ENCODE data around the gene C4orf50. TPM values are rescaled to one million over a fixed set of nuclear protein-coding genes. Genes with fewer than 3 reads are reported as not detected.

Gene C4orf50
- total RNA-seq, 4 donors from 2014 or later = not detected

DNA sequence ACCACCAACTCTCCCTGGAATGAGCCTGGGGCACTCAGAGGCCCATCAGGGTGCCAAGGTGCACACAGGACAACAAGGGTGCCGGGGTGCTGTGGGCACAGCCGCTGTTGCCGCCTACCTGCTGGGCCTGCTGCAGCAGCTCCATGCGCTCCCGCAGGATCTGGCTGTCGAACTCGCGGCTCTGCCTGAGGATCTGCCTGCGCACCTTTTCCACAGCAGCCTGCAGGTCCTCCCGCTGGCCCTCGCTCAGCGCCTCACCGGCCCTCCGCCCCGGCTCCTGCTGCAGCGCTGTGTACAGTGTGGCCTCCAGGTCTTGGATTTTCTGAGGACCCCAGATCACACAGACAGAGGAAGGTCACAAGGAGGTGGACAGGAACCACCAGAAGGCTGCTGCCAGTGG is 17.6 kb upstream of the C4orf50 start:
- no peak for DNase-seq (ENCODE audit: low spot score in 2 of 2)
- no peak for TF ChIP-seq POLR2A (IDR thresholded peaks at IDR 0.05)
- no peak for TF ChIP-seq CTCF (IDR thresholded peaks at IDR 0.05)
- no peak for TF ChIP-seq POLR2AphosphoS5 (IDR thresholded peaks at IDR 0.05)
- no peak for TF ChIP-seq EP300 (IDR thresholded peaks at IDR 0.05)
- Histone ChIP-seq H3K4me1 (no peaks in the 10 kb centered on the region), H3K27me3 (peaks cover 15% of the 10 kb centered on the region), H3K9me3 (no peaks in the 10 kb centered on the region), H3K36me3 (no peaks in the 10 kb centered on the region), H3K27ac (no peak overlapping the region), H3K4me3 (no peak overlapping the region)
- 91% methylated on average over 15 of the region's 16 CpGs for WGBS

- Histone ChIP-seq H3K36me3 (no peaks in the 10 kb centered on the region), H3K4me3 (no peak overlapping the region), H3K9me3 (no peaks in the 10 kb centered on the region), H3K27ac (no peak overlapping the region), H3K27me3 (peaks cover 11% of the 10 kb centered on the region), H3K4me1 (no peaks in the 10 kb centered on the region)
- no peak for TF ChIP-seq POLR2A (IDR thresholded peaks at IDR 0.05)
- no peak for TF ChIP-seq POLR2AphosphoS5 (IDR thresholded peaks at IDR 0.05)
- TF ChIP-seq EP300 (IDR thresholded peaks at IDR 0.05) = no peak
- no peak for TF ChIP-seq CTCF (IDR thresholded peaks at IDR 0.05)
- DNase-seq (ENCODE audit: low spot score in 2 of 2) = no peak
- WGBS = 69% methylated on average over 4 of the region's 4 CpGs
These were observed 15.2 kb upstream of the C4orf50 start for GRCh38 chr4:6033381-6033780.

- H3K27ac ChIP-seq = no peak overlapping the region
- TF ChIP-seq EP300 (IDR thresholded peaks at IDR 0.05) (no peak), POLR2A (IDR thresholded peaks at IDR 0.05) (no peak), POLR2AphosphoS5 (IDR thresholded peaks at IDR 0.05) (no peak), CTCF (IDR thresholded peaks at IDR 0.05) (no peak)
- no peak for DNase-seq (ENCODE audit: low spot score in 2 of 2)
- H3K36me3 ChIP-seq = no peaks in the 10 kb centered on the region
- peaks cover 8% of the 10 kb centered on the region for H3K27me3 ChIP-seq
- H3K9me3 ChIP-seq = no peaks in the 10 kb centered on the region
- WGBS = 75% methylated on average over 11 of the region's 11 CpGs
- peaks cover 3% of the 10 kb centered on the region for H3K4me1 ChIP-seq
- no peak overlapping the region for H3K4me3 ChIP-seq
These were observed 14.3 kb upstream of the C4orf50 start for GRCh38 chr4:6032249-6033244.

DNA sequence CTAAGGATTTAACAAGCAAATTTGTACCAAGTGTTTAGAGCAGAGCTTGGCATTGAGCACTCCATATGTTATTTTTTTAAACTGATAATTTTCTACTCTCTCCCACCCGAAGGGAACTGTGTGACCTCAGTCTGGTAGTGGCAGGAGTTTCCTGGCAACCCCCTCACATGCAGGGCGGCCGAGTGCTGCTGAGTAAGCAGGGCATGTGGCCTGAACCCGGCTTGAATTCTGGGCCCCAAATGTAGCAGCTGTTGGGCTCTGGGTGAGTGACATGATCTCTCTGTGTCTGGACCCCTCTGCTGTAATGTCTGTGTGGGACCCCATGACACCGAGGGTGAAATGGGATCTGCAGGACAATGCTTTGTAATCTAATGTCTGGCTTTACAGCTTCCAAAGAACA is 13.6 kb upstream of the C4orf50 start:
- no peak overlapping the region for H3K27ac ChIP-seq
- TF ChIP-seq POLR2AphosphoS5 (IDR thresholded peaks at IDR 0.05) = no peak
- TF ChIP-seq EP300 (IDR thresholded peaks at IDR 0.05) = no peak
- no peak for TF ChIP-seq POLR2A (IDR thresholded peaks at IDR 0.05)
- TF ChIP-seq CTCF (IDR thresholded peaks at IDR 0.05) = no peak

GRCh38 chr4:6030679-6031078 is 12.4 kb upstream of the C4orf50 start:
- Histone ChIP-seq H3K4me3 (no peak overlapping the region), H3K27me3 (peaks cover 6% of the 10 kb centered on the region), H3K9me3 (no peaks in the 10 kb centered on the region), H3K4me1 (peaks cover 5% of the 10 kb centered on the region), H3K36me3 (no peaks in the 10 kb centered on the region), H3K27ac (no peak overlapping the region)
- DNase-seq (ENCODE audit: low spot score in 2 of 2) = no peak
- no peak for TF ChIP-seq CTCF (IDR thresholded peaks at IDR 0.05)
- TF ChIP-seq EP300 (IDR thresholded peaks at IDR 0.05) = no peak
- no peak for TF ChIP-seq POLR2A (IDR thresholded peaks at IDR 0.05)
- no peak for TF ChIP-seq POLR2AphosphoS5 (IDR thresholded peaks at IDR 0.05)
- WGBS = 72% methylated on average over 6 of the region's 7 CpGs

More for the DNA sequence above, 13.6 kb upstream of the C4orf50 start:
- no peak overlapping the region for H3K4me3 ChIP-seq
- no peak for DNase-seq (ENCODE audit: low spot score in 2 of 2)
- no peaks in the 10 kb centered on the region for H3K36me3 ChIP-seq
- H3K27me3 ChIP-seq = peaks cover 8% of the 10 kb centered on the region
- WGBS = 40% methylated on average over 5 of the region's 5 CpGs
- peaks cover 5% of the 10 kb centered on the region for H3K4me1 ChIP-seq
- H3K9me3 ChIP-seq = no peaks in the 10 kb centered on the region

Measured in suprapubic skin (tissue), 4 donors.